NCI-H69 (cell line): ENCODE measurements around the gene ZNF700.
"Not testable (repeated sequence)": the region's sequence is repeated elsewhere in the genome, so short reads cannot be mapped to it uniquely, and the experiment has no call there.

Source experiments
- DNase-seq: peaks from one replicate; lab custom pipeline; 2025; lab: John Stamatoyannopoulos, UW

The ZNF700 gene

GRCh38 chr19:11924886-11925650 is at the start of gene ZNF700:
Gene ZNF700 (plus strand): TSS chr19:11925107. CDS start chr19:11925211, 104 bp downstream.
- peak; percentile 97 for DNase-seq

- peak; percentile 62 for DNase-seq
Measured at GRCh38 chr19:11879687-11880266, 45.1 kb upstream of the ZNF700 start.

DNA sequence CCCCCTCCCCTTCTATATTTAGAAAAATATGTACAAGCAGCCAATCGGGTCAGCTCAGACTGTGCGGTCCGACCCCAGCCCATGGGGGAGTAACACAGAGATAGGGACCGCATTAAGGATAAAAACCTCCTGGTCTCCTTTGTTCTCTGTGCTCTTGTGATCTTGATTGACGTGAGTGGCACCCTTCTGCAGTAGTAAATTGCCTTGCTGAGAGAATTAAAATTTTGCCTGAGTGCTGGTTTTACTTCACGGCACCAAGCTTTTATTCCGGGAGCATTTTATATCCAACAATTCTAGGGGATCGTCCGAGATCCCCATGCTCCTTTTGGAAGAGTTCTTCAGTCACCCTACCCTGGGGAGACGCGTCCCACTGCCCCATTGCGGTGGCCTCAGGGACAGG is 44.3 kb upstream of the ZNF700 start:
- no peak for DNase-seq

- peak; percentile 76 for DNase-seq
Measured at GRCh38 chr19:11881151-11881800, 43.6 kb upstream of the ZNF700 start.

DNA sequence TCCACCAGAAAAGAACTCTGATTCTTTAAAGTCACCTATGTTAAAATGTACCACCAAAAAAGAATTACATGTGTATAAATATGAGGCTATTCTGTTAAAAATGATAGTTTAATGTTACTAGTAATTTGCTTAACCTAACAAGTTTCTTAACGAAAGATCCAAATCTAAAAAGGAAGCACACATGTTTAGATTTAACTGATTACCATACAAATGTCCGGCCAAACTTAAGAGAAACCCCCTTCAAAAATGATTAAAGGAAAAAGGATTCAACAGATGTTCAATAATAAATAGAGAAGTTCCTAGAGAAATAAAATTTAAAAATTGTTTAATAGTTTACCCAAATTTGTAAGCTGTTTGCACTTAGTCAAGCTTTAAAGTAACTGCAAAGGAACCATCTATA is 42.3 kb upstream of the ZNF700 start:
- DNase-seq: no peak

GRCh38 chr19:11887234-11887610 is 37.7 kb upstream of the ZNF700 start:
- no peak for DNase-seq

GRCh38 chr19:11887611-11888531 is 37.0 kb upstream of the ZNF700 start, which contains the start of gene ZNF69:
Gene ZNF69 (plus strand): TSS chr19:11887782. CDS start chr19:11887924, 142 bp downstream.
- peak; percentile 76 for DNase-seq

GRCh38 chr19:11889901-11890300 is 35.0 kb upstream of the ZNF700 start:
- DNase-seq: not testable (repeated sequence)

GRCh38 chr19:11890634-11891033 is 34.3 kb upstream of the ZNF700 start:
- no peak for DNase-seq

GRCh38 chr19:11894851-11895250 is 30.1 kb upstream of the ZNF700 start:
- DNase-seq: no peak

DNA sequence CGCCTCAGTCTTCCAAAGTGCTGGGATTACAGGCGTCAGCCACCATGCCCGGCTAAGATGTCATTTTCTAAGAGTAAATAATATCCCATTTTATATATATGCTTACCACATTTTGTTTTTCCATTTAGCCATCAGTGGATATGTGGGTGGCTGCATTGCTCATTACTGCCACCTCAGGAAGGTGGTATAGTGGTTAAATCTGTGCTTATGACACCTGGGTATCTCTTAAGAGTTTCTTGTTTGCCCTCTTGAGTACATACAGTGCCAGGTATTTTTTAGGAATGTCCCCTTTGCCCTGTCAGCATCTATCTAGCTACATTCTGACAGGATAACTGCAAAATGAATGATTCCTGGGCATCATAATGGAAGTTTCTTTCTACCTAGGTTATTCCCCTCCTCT is 22.7 kb upstream of the ZNF700 start:
- DNase-seq: no peak

DNA sequence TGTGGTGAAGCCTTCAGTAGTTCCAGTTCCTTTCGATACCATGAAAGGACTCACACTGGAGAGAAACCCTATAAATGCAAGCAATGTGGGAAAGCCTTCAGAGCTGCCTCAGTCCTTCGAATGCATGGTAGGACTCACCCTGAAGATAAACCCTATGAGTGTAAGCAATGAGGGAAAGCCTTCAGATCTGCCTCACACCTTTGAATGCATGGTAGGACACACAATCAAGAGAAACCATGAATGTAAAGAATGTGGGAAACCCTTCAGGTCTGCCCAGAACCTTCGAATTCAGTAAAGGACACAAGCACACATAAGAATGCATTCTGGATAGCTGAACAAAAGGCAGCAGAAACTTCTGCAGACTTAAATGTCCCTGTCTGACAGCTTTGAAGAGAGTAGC is 19.0 kb upstream of the ZNF700 start:
- DNase-seq: no peak

DNA sequence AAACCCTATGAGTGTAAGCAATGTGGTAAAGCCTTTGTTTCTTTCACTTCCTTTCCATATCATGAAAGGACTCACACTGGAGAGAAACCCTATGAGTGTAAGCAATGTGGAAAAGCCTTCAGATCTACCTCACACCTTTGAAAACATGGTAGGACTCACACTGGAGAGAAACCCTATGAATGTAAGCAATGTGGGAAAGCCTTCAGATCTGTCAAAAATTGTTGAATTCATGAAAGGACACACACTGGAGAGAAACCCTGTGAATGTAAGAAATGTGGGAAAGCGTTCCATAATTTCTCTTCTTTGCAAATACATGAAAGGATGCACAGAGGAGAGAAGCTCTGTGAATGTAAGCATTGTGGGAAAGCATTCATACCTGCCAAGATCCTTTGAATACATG is 13.0 kb upstream of the ZNF700 start:
- DNase-seq: not testable (repeated sequence)

GRCh38 chr19:11914417-11915051 is 10.4 kb upstream of the ZNF700 start:
- not testable (repeated sequence) for DNase-seq

- peak; percentile 29 for DNase-seq
Measured at GRCh38 chr19:11921852-11922495, 2.9 kb upstream of the ZNF700 start.

GRCh38 chr19:11925651-11926187 is 812 bp downstream of the ZNF700 start:
- DNase-seq: peak; percentile 14

- no peak for DNase-seq
Measured at GRCh38 chr19:11927227-11927626, 2.3 kb downstream of the ZNF700 start.

GRCh38 chr19:11931051-11931450 is 6.1 kb downstream of the ZNF700 start:
- no peak for DNase-seq

- no peak for DNase-seq
Measured at GRCh38 chr19:11931513-11931912, 6.6 kb downstream of the ZNF700 start.

GRCh38 chr19:11935829-11936228 is 10.9 kb downstream of the ZNF700 start:
- DNase-seq: not testable (repeated sequence)

DNA sequence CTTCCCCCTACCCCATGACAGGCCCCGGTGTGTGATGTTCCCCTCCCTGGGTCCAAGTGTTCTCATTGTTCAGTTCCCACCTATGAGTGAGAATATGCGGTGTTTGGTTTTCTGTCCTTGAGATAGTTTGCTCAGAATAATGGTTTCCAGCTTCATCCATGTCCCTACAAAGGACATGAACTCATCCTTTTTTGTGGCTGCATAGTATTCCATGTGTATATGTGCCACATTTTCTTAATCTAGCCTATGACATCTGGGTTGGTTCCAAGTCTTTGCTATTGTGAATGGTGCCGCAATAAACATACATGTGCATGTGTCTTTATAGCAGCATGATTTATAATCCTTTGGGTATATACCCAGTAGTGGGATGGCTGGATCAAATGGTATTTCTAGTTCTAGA is 13.5 kb downstream of the ZNF700 start:
- not testable (repeated sequence) for DNase-seq
